Upper lobe of right lung (tissue), 1 donor: ENCODE results near the gene ARFGEF3. TPM values are rescaled to one million over a fixed set of nuclear protein-coding genes. Genes with fewer than 3 reads are reported as not detected.
"Not testable (repeated sequence)": the region's sequence is repeated elsewhere in the genome, so short reads cannot be mapped to it uniquely, and the experiment has no call there.

Source experiments
- ATAC-seq: fragments of 200-7000 bp; cut with Tn5 transposase; one replicate; pipeline ENCODE4 v1.9.1; 2020; ENCODE audit warnings: mild to moderate bottlenecking, moderate library complexity
- DNase-seq: peaks from one replicate; pipeline ENCODE4 v3.0.0-alpha.2; 2020
- H3K27ac ChIP-seq: fragments of 200-600 bp; one replicate; pipeline ENCODE4 v1.8.0; 2022
- H3K27me3 ChIP-seq: fragments of 200-600 bp; one replicate; pipeline ENCODE4 v1.8.0; 2022; ENCODE audit warnings: mild to moderate bottlenecking
- H3K36me3 ChIP-seq: fragments of 200-600 bp; one replicate; pipeline ENCODE4 v1.8.0; 2022
- H3K4me1 ChIP-seq: fragments of 200-600 bp; one replicate; pipeline ENCODE4 v1.8.0; 2022
- H3K4me3 ChIP-seq: fragments of 200-600 bp; one replicate; pipeline ENCODE4 v1.8.0; 2022; ENCODE audit warnings: mild to moderate bottlenecking
- H3K9me3 ChIP-seq: fragments of 200-600 bp; one replicate; pipeline ENCODE4 v1.8.0; 2022
- intact Hi-C: fragments of 100-400 bp; cut with DNase I; formaldehyde crosslinking; loops from one replicate; pipeline ENCODE4 v1.11.0; 2022
- total RNA-seq: library from RNA; stranded (reverse); fragmentation: NEBNext Ultra II Directional; extraction: Animal tissue kit (Norgen Biotek cat#: 25700); gene quantifications from one replicate; pipeline ENCODE4 v1.2.1, GENCODE V29; 2021
- TF ChIP-seq, protein P1 (sequence below): fragments of 200-600 bp; IDR thresholded peaks from one replicate; pipeline ENCODE4 v1.8.0; 2022; ENCODE audit warnings: antibody characterized with exemption
- donor health status: DM: no; HTN: yes; CAD: no; lungs with severe emphysema.

ARFGEF3 gene
- total RNA-seq, 1 donor from 2014 or later: 27.2 TPM

DNA sequence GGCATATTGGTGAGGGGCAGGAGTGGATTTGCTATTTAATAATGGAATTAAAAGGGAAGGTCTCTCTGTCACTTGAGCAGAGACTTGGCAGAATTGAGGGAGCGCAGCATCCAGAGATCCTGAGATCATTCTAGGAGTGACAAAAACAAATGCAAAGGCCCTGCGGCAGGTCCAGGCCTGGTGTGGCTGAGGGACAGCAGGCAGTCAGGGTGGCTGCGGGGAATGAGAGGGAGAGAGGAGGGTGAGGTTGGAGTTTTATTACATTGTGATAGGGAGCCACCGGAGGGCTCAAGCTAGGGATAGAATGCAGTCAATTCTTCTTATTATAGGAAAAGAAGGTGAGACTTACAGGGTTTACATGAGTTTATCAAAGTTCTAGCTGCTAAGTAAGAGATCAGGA lies 116.1 kb downstream of the ARFGEF3 start:
- Histone ChIP-seq H3K36me3 (no peaks in the 10 kb centered on the region), H3K27me3 (no peaks in the 10 kb centered on the region), H3K27ac (no peak overlapping the region), H3K4me1 (no peaks in the 10 kb centered on the region), H3K4me3 (no peak overlapping the region), H3K9me3 (no peaks in the 10 kb centered on the region)
- ATAC-seq (no peak), DNase-seq (no peak)
- intact Hi-C loops: no loop called here
- TF ChIP-seq, protein P1, sequence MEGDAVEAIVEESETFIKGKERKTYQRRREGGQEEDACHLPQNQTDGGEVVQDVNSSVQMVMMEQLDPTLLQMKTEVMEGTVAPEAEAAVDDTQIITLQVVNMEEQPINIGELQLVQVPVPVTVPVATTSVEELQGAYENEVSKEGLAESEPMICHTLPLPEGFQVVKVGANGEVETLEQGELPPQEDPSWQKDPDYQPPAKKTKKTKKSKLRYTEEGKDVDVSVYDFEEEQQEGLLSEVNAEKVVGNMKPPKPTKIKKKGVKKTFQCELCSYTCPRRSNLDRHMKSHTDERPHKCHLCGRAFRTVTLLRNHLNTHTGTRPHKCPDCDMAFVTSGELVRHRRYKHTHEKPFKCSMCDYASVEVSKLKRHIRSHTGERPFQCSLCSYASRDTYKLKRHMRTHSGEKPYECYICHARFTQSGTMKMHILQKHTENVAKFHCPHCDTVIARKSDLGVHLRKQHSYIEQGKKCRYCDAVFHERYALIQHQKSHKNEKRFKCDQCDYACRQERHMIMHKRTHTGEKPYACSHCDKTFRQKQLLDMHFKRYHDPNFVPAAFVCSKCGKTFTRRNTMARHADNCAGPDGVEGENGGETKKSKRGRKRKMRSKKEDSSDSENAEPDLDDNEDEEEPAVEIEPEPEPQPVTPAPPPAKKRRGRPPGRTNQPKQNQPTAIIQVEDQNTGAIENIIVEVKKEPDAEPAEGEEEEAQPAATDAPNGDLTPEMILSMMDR: no peak

DNA sequence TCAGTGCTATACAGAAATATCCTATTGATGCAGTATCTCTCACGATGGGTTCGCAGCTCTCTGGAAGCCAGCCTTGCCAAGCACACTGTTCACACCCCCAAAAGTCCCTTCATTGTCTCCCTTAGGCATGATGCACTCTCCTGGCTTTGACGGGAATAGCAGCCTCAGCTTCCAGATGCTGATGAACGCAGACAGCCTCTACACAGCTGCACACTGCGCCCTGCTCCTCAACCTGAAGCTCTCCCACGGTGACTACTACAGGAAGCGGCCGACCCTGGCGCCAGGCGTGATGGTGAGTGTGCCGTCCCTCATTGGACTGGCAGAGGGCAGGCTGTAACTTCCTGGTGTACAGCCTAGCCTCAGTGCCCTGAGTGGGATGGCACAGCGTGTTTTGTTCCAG lies 116.6 kb downstream of the ARFGEF3 start:
- H3K4me1 ChIP-seq: no peaks in the 10 kb centered on the region
- no peak overlapping the region for H3K27ac ChIP-seq
- peak; percentile 49 for ATAC-seq
- H3K27me3 ChIP-seq: no peaks in the 10 kb centered on the region
- no peaks in the 10 kb centered on the region for H3K36me3 ChIP-seq
- DNase-seq: no peak
- intact Hi-C loops: no loop called here
- no peak overlapping the region for H3K4me3 ChIP-seq
- TF ChIP-seq, protein P1: peak; percentile 16
- H3K9me3 ChIP-seq: no peaks in the 10 kb centered on the region

DNA sequence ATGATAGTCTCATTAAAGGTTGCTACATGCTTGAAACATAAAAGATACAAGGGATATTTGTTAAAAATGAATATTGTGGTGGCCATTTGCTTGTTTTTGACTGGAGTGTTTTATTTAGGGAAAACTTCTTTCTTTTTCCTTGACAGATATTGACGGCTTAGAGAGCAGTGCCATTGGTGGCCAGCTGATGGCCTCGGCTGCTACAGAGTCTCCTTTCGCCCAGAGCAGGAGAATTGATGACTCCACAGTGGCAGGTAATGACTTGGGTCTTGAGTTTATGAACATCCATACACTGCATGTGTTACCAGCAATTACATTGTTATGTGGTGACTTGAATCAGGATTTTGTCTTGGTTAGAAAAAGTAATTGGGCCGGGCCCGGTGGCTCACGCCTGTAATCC lies 124.1 kb downstream of the ARFGEF3 start:
- Histone ChIP-seq H3K4me1 (no peaks in the 10 kb centered on the region), H3K27me3 (no peaks in the 10 kb centered on the region), H3K36me3 (peaks cover 5% of the 10 kb centered on the region), H3K9me3 (no peaks in the 10 kb centered on the region), H3K4me3 (no peak overlapping the region), H3K27ac (no peak overlapping the region)
- intact Hi-C loops: loop anchor here (10.0 kb wide), 1 partner anchor 171 kb away; no protein-coding TSS in a partner anchor
- TF ChIP-seq, protein P1: no peak
- DNase-seq (no peak), ATAC-seq (no peak)

DNA sequence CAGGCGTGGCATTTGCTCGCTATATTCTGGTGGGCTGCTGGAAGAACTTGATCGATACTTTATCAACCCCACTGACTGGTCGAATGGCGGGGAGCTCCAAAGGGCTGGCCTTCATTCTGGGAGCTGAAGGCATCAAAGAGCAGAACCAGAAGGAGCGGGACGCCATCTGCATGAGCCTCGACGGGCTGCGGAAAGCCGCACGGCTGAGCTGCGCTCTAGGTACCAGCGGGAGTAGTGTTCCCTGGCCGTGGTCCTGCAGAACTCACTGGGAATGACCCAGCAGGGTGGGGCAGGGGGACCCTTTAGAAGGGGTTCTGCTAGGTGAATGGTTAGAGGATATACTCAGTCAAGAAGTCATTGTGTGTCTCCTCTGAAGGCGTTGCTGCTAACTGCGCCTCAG lies 125.0 kb downstream of the ARFGEF3 start:
- Histone ChIP-seq H3K4me3 (no peak overlapping the region), H3K36me3 (peaks cover 5% of the 10 kb centered on the region), H3K27ac (no peak overlapping the region), H3K4me1 (no peaks in the 10 kb centered on the region), H3K27me3 (no peaks in the 10 kb centered on the region), H3K9me3 (no peaks in the 10 kb centered on the region)
- TF ChIP-seq, protein P1: no peak
- ATAC-seq (no peak), DNase-seq (no peak)
- intact Hi-C loops: loop anchor here (10.0 kb wide), 1 partner anchor 172 kb away; no protein-coding TSS in a partner anchor

DNA sequence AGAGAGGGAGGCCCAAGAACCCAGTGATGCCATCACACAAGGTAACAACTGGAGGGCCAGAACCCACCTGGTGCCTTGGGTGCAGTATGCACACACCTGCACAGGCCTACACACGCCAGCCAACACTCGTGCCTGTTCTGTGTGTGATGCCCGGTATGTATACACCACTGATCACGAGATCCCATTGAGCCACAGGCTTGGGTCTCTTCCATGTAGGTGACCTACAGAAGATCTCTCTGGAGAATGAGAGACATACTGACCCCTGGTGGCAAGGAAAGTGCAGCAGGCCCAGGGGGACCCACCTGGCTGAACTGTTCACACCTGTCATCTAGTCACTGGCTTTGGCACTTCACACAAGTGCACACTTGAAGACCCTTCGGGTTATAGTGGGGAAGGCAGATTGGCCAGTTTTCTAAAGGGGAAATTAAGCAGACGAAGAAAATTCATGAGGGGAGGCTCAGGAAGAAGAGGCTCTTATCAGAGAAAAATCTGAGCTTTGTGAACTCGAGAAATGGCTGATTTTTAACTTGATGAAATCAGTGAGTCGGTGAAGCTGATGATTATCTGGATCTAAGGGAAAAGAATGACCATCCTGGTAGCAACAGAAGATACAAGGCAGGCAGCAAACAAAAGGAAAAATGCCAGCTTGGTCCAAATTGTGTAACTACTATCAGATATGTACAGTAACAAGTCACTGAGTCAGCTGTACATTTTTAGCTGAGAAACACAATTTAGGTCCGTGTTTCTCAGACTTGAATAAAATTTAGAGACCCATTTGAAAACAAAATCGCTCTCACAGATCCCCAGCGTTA lies 125.6 kb downstream of the ARFGEF3 start:
- TF ChIP-seq, protein P1: peak; percentile 67
- Histone ChIP-seq H3K9me3 (no peaks in the 10 kb centered on the region), H3K27ac (no peak overlapping the region), H3K27me3 (no peaks in the 10 kb centered on the region), H3K4me1 (no peaks in the 10 kb centered on the region), H3K36me3 (peaks cover 5% of the 10 kb centered on the region), H3K4me3 (no peak overlapping the region)
- ATAC-seq: peak; percentile 92
- intact Hi-C loops: loop anchor here (10.0 kb wide), 1 partner anchor 173 kb away; no protein-coding TSS in a partner anchor
- DNase-seq: no peak

DNA sequence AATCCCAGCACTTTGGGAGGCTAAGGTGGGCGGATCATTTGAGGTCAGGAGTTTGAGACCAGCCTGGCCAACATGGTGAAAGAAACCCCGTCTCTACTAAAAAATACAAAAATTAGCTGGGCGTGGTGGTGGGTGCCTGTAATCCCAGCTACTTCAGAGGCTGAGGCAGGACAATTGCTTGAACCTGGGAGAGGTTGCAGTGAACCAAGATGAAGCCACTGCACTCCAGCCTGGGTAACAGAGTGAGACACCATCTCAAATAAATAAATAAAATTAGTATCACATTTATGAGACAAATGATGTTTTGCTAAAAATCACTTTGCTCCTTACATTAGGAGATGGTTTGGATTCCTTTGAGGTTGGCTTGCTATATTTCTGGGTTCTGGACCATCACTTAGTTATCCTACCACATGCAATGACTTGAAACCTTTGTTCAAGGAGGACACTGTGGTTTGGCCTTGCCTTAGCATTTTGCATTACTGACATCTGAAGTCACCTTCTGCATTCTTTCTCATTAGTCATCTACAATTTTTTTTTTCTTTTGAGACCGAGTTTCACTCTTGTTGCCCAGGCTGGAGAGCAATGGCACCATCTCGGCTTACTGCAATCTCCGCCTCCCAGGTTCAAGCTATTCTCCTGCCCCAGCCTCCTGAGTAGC lies 126.8 kb downstream of the ARFGEF3 start:
- H3K36me3 ChIP-seq: not testable (repeated sequence)
- intact Hi-C loops: loop anchor here (10.0 kb wide), 1 partner anchor 174 kb away; no protein-coding TSS in a partner anchor

More for the DNA sequence above, 126.8 kb downstream of the ARFGEF3 start:
- not testable (repeated sequence) for DNase-seq, H3K27ac ChIP-seq, H3K4me1 ChIP-seq, H3K9me3 ChIP-seq, H3K4me3 ChIP-seq, H3K27me3 ChIP-seq, ATAC-seq
